Fibroblast of lung (primary cell): ENCODE results near the gene MAPK6. TPM values are rescaled to one million over a fixed set of nuclear protein-coding genes. Genes with fewer than 3 reads are reported as not detected.
A peak's percentile ranks its signal among the peaks of the same experiment; 100 is the strongest.

Source experiments
- DNase-seq, 2 donors: peaks; one replicate each; pipeline versions ENCODE4 v3.0.0 to v3.0.0-alpha.2; 2010; ENCODE audit warnings: low read depth in 2 of 2
- H2AFZ ChIP-seq: 2 replicates; pipeline ENCODE4 v1.5.1; 2012; ENCODE audit warnings: low read length, control low read depth, inconsistent platforms
- H3K27ac ChIP-seq: 2 replicates; pipeline ENCODE4 v1.5.1; 2011; ENCODE audit warnings: low read length, control low read depth; ENCODE audit not compliant: insufficient read depth
- H3K27me3 ChIP-seq: 2 replicates; pipeline ENCODE4 v1.5.1; 2011; ENCODE audit warnings: mild to moderate bottlenecking, low read length; ENCODE audit not compliant: control insufficient read depth, insufficient read depth
- H3K36me3 ChIP-seq: 2 replicates; pipeline ENCODE4 v1.5.1; 2011; ENCODE audit warnings: low read length; ENCODE audit not compliant: control insufficient read depth, insufficient read depth
- H3K4me1 ChIP-seq: 2 replicates; pipeline ENCODE4 v1.5.1; 2011; ENCODE audit warnings: low read length; ENCODE audit not compliant: control insufficient read depth, insufficient read depth; ENCODE audit errors: extremely low read depth
- H3K4me2 ChIP-seq: 2 replicates; pipeline ENCODE4 v1.5.1; 2011; ENCODE audit warnings: low read length, control low read depth; ENCODE audit not compliant: insufficient read depth; ENCODE audit errors: extremely low read depth
- H3K4me3 ChIP-seq, 4 experiments: fragments of 200-600 bp in 1 of 4; sonication (generic) in 1 of 4; replicated peaks in 1 of 4; 2 replicates each; pipeline ENCODE4 v1.5.1; 2011 to 2016; ENCODE audit warnings: low read length in 4 of 4, low read depth in 3 of 4, mild to moderate bottlenecking in 3 of 4, control low read depth in 2 of 4, inconsistent platforms in 1 of 4, mixed read lengths in 1 of 4; ENCODE audit not compliant: insufficient read depth in 1 of 4; ENCODE audit errors: control extremely low read depth in 1 of 4
- H3K79me2 ChIP-seq: 2 replicates; pipeline ENCODE4 v1.5.1; 2012; ENCODE audit warnings: mild to moderate bottlenecking, low read length, inconsistent platforms; ENCODE audit not compliant: control insufficient read depth, insufficient read depth
- H3K9ac ChIP-seq: 2 replicates; pipeline ENCODE4 v1.5.1; 2011; ENCODE audit warnings: mild to moderate bottlenecking, low read length, control low read depth; ENCODE audit not compliant: insufficient read depth
- H3K9me3 ChIP-seq: 2 replicates; pipeline ENCODE4 v1.5.1; 2012; ENCODE audit warnings: low read depth, low read length; ENCODE audit not compliant: control insufficient read depth, insufficient read depth
- H4K20me1 ChIP-seq: 2 replicates; pipeline ENCODE4 v1.5.1; 2011; ENCODE audit warnings: low read length; ENCODE audit not compliant: control insufficient read depth, insufficient read depth; ENCODE audit errors: extremely low read depth
- CTCF ChIP-seq, 2 donors: IDR thresholded peaks in 1 of 2; conservative IDR thresholded peaks in 1 of 2; 1 replicate in 1 of 2; 2 replicates in 1 of 2; pipeline ENCODE4 v1.5.1; 2011 to 2012; ENCODE audit warnings: low read length in 2 of 2, control low read depth in 1 of 2, inconsistent platforms in 1 of 2, low read depth in 1 of 2, mild to moderate bottlenecking in 1 of 2
- EZH2 ChIP-seq: IDR thresholded peaks from 2 replicates; pipeline ENCODE4 v1.5.1; 2012; ENCODE audit warnings: low read length, control low read depth, mild to moderate bottlenecking; ENCODE audit errors: missing control alignments
- polyA plus RNA-seq, 2 donors: library from polyadenylated mRNA; depleted of rRNA in 1 of 2; stranded (reverse) in 1 of 2; unstranded in 1 of 2; fragments of >200 nt; gene quantifications; 2 replicates each; pipeline ENCODE4 v1.2.1, GENCODE V29; 2011 to 2012; ENCODE audit warnings: missing spikeins in 1 of 2
- total RNA-seq: library from RNA; depleted of rRNA; stranded (reverse); fragments of >200 nt; gene quantifications from 2 replicates; pipeline ENCODE4 v1.2.1, GENCODE V29; 2014

MAPK6 gene
- total and polyA plus RNA-seq, 2 donors (not counting 1 experiment from before 2014, with no cell fraction given): 45.5 to 62.1 TPM

- Histone ChIP-seq H3K4me3 (no peak overlapping the region), H3K9me3 (no peaks in the 10 kb centered on the region), H3K27ac (no peak overlapping the region), H3K4me2 (no peak overlapping the region), H3K9ac (no peak overlapping the region), H3K79me2 (no peaks in the 10 kb centered on the region), H2AFZ (no peak overlapping the region), H4K20me1 (no peaks in the 10 kb centered on the region), H3K27me3 (no peaks in the 10 kb centered on the region), H3K36me3 (no peaks in the 10 kb centered on the region), H3K4me1 (peaks cover 2% of the 10 kb centered on the region)
- no peak for TF ChIP-seq EZH2
- TF ChIP-seq CTCF (conservative IDR thresholded peaks at IDR 0.05 in 1 of 2, IDR thresholded peaks at IDR 0.05 in 1 of 2; ENCODE audit: low read depth in 1 of 2, low read length in 2 of 2): no peak
- DNase-seq: peak; percentile 79 to 93
These were observed 8.1 kb upstream of the MAPK6 start for GRCh38 chr15:52010633-52011595.

DNA sequence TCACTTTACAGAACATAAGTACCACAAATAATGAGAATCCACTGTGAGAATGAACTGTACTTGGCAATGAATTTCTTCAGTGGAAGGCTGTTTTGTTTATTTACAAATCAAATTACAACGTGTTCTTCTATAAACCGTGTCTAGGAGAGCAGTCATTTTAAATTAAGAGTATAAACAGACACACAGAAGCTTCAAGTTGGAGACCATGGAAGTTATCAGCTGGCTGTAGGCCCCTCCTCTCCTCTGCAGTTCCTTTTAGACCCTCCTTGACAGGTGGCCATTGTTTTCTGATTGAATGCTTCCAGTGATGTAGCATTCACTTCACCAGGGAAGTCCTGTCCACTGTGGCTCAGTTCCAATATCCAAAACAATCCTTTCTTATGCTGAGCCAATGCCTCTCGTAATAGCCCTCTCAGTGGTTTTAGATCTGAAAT, 7.3 kb upstream of the MAPK6 start:
- TF ChIP-seq CTCF (conservative IDR thresholded peaks at IDR 0.05 in 1 of 2, IDR thresholded peaks at IDR 0.05 in 1 of 2; ENCODE audit: low read depth in 1 of 2, low read length in 2 of 2) (no peak), EZH2 (no peak)
- Histone ChIP-seq H3K4me1 (peaks cover 2% of the 10 kb centered on the region), H3K4me2 (no peak overlapping the region), H3K4me3 (no peak overlapping the region), H3K27ac (no peak overlapping the region), H3K36me3 (no peaks in the 10 kb centered on the region), H2AFZ (no peak overlapping the region), H4K20me1 (no peaks in the 10 kb centered on the region), H3K79me2 (no peaks in the 10 kb centered on the region), H3K9me3 (no peaks in the 10 kb centered on the region), H3K9ac (no peak overlapping the region), H3K27me3 (no peaks in the 10 kb centered on the region)
- peak; percentile 31 to 47 for DNase-seq

GRCh38 chr15:52012210-52012609, 6.8 kb upstream of the MAPK6 start:
- H3K79me2 ChIP-seq: no peaks in the 10 kb centered on the region
- no peak overlapping the region for H3K4me3 ChIP-seq
- no peak overlapping the region for H3K9ac ChIP-seq
- no peak overlapping the region for H3K27ac ChIP-seq
- no peaks in the 10 kb centered on the region for H3K27me3 ChIP-seq
- H2AFZ ChIP-seq: no peak overlapping the region
- peaks cover 2% of the 10 kb centered on the region for H3K4me1 ChIP-seq
- no peak overlapping the region for H3K4me2 ChIP-seq
- no peaks in the 10 kb centered on the region for H4K20me1 ChIP-seq
- TF ChIP-seq EZH2 (no peak), CTCF (conservative IDR thresholded peaks at IDR 0.05 in 1 of 2, IDR thresholded peaks at IDR 0.05 in 1 of 2; ENCODE audit: low read depth in 1 of 2, low read length in 2 of 2) (no peak)
- DNase-seq: no peak
- H3K36me3 ChIP-seq: no peaks in the 10 kb centered on the region
- H3K9me3 ChIP-seq: no peaks in the 10 kb centered on the region
